HEK293T (cell line): ENCODE measurements around the gene FXYD7.

Experiments
- ARNT ChIP-seq: fragments of 450-650 bp; IDR thresholded peaks from 2 replicates; pipeline ENCODE4 v1.6.1; 2017; ENCODE audit warnings: mild to moderate bottlenecking
- BHLHE40 ChIP-seq: fragments of 450-650 bp; IDR thresholded peaks from 2 replicates; pipeline ENCODE4 v1.6.1; 2016; ENCODE audit warnings: mild to moderate bottlenecking, moderate library complexity, borderline replicate concordance
- CTBP1 ChIP-seq: fragments of 450-650 bp; IDR thresholded peaks from 2 replicates; pipeline ENCODE4 v1.6.1; 2016; ENCODE audit warnings: borderline replicate concordance
- ELF4 ChIP-seq: fragments of 450-650 bp; IDR thresholded peaks from 2 replicates; pipeline ENCODE4 v1.6.1; 2017; ENCODE audit warnings: antibody characterized with exemption
- FOXA1 ChIP-seq: fragments of 450-650 bp; IDR thresholded peaks from 2 replicates; pipeline ENCODE4 v1.6.1; 2016; ENCODE audit warnings: mild to moderate bottlenecking
- HDGF ChIP-seq: fragments of 450-650 bp; IDR thresholded peaks from 2 replicates; pipeline ENCODE4 v1.6.1; 2017; ENCODE audit warnings: antibody characterized with exemption, borderline replicate concordance
- L3MBTL2 ChIP-seq: fragments of 450-650 bp; conservative IDR thresholded peaks from 2 replicates; pipeline ENCODE4 v1.6.1; 2016; ENCODE audit warnings: mild to moderate bottlenecking
- LEF1 ChIP-seq: fragments of 450-650 bp; IDR thresholded peaks from 2 replicates; pipeline ENCODE4 v1.6.1; 2017; ENCODE audit warnings: mild to moderate bottlenecking, borderline replicate concordance
- NFRKB ChIP-seq: fragments of 450-650 bp; IDR thresholded peaks from 2 replicates; pipeline ENCODE4 v1.6.1; 2016; ENCODE audit warnings: mild to moderate bottlenecking, moderate library complexity
- SP1 ChIP-seq: fragments of 450-650 bp; IDR thresholded peaks from 2 replicates; pipeline ENCODE4 v1.6.1; 2017
- SUZ12 ChIP-seq: fragments of 450-650 bp; IDR thresholded peaks from 2 replicates; pipeline ENCODE4 v1.6.1; 2016; ENCODE audit warnings: mild to moderate bottlenecking
- TARDBP ChIP-seq: fragments of 450-650 bp; IDR thresholded peaks from 2 replicates; pipeline ENCODE4 v1.6.1; 2016
- ZNF384 ChIP-seq: fragments of 450-650 bp; IDR thresholded peaks from 2 replicates; pipeline ENCODE4 v1.6.1; 2016
- TF ChIP-seq, protein P1 (sequence below): fragments of 450-650 bp; IDR thresholded peaks from 2 replicates; pipeline ENCODE4 v1.6.1; 2016

- TF ChIP-seq CTBP1 (no peak), ARNT (no peak), SUZ12 (no peak), LEF1 (no peak), ELF4 (no peak), FOXA1 (no peak), ZNF384 (no peak), BHLHE40 (no peak), TARDBP (no peak), HDGF (no peak), SP1 (no peak), L3MBTL2 (no peak), NFRKB (no peak)
- TF ChIP-seq, protein P1, sequence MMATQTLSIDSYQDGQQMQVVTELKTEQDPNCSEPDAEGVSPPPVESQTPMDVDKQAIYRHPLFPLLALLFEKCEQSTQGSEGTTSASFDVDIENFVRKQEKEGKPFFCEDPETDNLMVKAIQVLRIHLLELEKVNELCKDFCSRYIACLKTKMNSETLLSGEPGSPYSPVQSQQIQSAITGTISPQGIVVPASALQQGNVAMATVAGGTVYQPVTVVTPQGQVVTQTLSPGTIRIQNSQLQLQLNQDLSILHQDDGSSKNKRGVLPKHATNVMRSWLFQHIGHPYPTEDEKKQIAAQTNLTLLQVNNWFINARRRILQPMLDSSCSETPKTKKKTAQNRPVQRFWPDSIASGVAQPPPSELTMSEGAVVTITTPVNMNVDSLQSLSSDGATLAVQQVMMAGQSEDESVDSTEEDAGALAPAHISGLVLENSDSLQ: no peak
Measured at GRCh38 chr19:35132254-35132653, 10.8 kb upstream of the FXYD7 start.
